Measurements from ENCODE around the gene WWOX.

Gene WWOX

DNA sequence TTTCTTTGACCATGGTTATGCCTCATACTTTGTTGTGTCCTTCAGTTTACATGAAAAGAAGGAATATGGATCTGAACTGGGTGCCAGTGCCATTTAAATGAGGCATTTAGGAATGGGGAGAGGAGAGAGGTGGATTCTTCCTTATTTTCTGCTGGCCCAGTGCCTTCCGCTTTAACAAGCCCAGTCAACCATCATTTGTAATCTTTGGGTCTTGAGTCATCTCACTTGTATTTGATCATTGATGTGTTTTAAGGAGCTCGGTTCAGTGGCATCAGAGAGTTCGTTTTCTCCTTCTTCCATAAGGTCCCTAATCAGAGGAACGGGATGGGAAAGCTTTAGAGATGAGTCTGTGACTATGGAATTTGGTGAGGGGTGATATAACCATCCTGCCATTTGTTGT, 334.9 kb downstream of the WWOX start:
- Histone ChIP-seq H3K27ac (ENCODE audit: low read length) (no peak overlapping the region), H3K36me3 (ENCODE audit: control insufficient read depth in 2 of 2, insufficient read depth in 2 of 2, low read length in 2 of 2) (peaks cover 0 to 3% of the 10 kb centered on the region in 2 donors), H3K4me3 (ENCODE audit: low read length in 2 of 2) (no peak overlapping the region), H3K9ac (ENCODE audit: low read length in 2 of 2) (no peak overlapping the region), H3K9me3 (ENCODE audit: control insufficient read depth in 2 of 2, low read length in 2 of 2) (no peaks in the 10 kb centered on the region), H3K27me3 (ENCODE audit: control insufficient read depth in 1 of 2, insufficient read depth in 2 of 2, low read length in 2 of 2) (no peaks in the 10 kb centered on the region), H3K4me1 (ENCODE audit: control insufficient read depth, insufficient read depth, low read length) (no peaks in the 10 kb centered on the region)

DNA sequence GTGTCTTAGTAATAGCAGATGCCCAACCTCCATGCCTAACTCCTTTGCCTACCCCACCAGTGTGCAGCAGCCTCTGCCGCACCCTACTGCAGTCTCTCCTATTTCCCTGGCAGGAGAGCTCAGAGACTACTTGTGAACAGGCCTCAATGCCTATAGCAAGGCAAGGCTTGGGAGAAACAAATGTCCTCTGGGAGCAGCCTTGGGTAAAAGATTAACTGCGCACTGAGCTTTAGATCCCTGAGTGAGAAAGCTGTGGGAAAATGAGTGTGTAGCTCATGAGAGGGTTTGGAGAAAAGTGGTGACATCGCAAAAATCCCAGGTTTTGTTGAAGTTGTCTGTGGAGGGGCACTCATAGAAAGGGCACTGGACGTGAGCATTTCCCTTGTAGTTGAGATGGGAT, 335.8 kb downstream of the WWOX start:
- Histone ChIP-seq H3K27ac (ENCODE audit: low read length) (no peak overlapping the region), H3K27me3 (ENCODE audit: control insufficient read depth in 1 of 2, insufficient read depth in 2 of 2, low read length in 2 of 2) (no peaks in the 10 kb centered on the region), H3K4me1 (ENCODE audit: control insufficient read depth, insufficient read depth, low read length) (no peaks in the 10 kb centered on the region), H3K9me3 (ENCODE audit: control insufficient read depth in 2 of 2, low read length in 2 of 2) (no peaks in the 10 kb centered on the region), H3K4me3 (ENCODE audit: low read length in 2 of 2) (no peak overlapping the region), H3K36me3 (ENCODE audit: control insufficient read depth in 2 of 2, insufficient read depth in 2 of 2, low read length in 2 of 2) (peaks cover 0 to 3% of the 10 kb centered on the region in 2 donors), H3K9ac (ENCODE audit: low read length in 2 of 2) (no peak overlapping the region)

DNA sequence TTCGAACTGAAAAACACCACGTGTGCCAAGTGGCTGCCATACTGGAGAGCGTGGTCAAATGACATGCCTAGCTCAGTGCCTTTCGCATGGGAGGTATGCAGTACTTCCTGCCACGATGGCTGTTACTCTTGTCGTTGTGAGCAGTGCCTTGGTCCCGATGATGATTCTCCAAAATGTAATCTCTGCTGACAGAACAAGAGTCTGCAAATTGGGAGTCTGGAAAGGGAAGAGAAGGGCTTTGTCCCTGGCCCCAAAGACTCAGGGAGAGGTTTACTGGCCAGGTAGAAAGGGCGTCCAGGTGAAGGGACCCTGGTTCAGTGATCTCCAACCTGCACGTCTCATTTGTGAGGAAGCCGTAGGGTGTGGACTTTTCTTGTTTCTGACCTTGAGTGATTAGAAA, 336.6 kb downstream of the WWOX start:
- Histone ChIP-seq H3K36me3 (ENCODE audit: control insufficient read depth in 2 of 2, insufficient read depth in 2 of 2, low read length in 2 of 2) (peaks cover 0 to 3% of the 10 kb centered on the region in 2 donors), H3K4me1 (ENCODE audit: control insufficient read depth, insufficient read depth, low read length) (no peaks in the 10 kb centered on the region), H3K9me3 (ENCODE audit: control insufficient read depth in 2 of 2, low read length in 2 of 2) (no peaks in the 10 kb centered on the region), H3K9ac (ENCODE audit: low read length in 2 of 2) (no peak overlapping the region), H3K4me3 (ENCODE audit: low read length in 2 of 2) (no peak overlapping the region), H3K27ac (ENCODE audit: low read length) (no peak overlapping the region), H3K27me3 (ENCODE audit: control insufficient read depth in 1 of 2, insufficient read depth in 2 of 2, low read length in 2 of 2) (no peaks in the 10 kb centered on the region)

DNA sequence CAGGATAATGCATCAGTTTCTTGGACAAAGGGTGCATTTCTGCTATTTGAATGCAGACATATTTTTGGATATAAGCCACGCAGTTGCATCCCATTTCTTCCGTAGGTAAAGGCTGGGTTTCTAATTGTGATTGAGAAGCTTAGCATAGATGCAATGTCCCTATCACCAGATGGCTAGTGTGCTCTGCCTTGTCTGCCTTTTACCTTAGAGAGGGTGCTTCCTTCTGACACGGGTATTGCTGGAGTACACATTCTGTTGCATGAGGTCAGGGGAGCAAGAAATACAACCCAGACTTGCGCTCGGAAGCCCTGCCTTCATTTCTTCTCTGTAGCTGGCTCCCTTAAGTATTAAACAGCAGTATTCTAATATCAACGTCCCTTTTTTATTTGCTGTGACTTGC, 337.4 kb downstream of the WWOX start:
- Histone ChIP-seq H3K4me1 (ENCODE audit: control insufficient read depth, insufficient read depth, low read length) (no peaks in the 10 kb centered on the region), H3K9me3 (ENCODE audit: control insufficient read depth in 2 of 2, low read length in 2 of 2) (no peaks in the 10 kb centered on the region), H3K9ac (ENCODE audit: low read length in 2 of 2) (no peak overlapping the region), H3K27me3 (ENCODE audit: control insufficient read depth in 1 of 2, insufficient read depth in 2 of 2, low read length in 2 of 2) (no peaks in the 10 kb centered on the region), H3K4me3 (ENCODE audit: low read length in 2 of 2) (no peak overlapping the region), H3K27ac (ENCODE audit: low read length) (no peak overlapping the region), H3K36me3 (ENCODE audit: control insufficient read depth in 2 of 2, insufficient read depth in 2 of 2, low read length in 2 of 2) (peaks cover 0 to 3% of the 10 kb centered on the region in 2 donors)

DNA sequence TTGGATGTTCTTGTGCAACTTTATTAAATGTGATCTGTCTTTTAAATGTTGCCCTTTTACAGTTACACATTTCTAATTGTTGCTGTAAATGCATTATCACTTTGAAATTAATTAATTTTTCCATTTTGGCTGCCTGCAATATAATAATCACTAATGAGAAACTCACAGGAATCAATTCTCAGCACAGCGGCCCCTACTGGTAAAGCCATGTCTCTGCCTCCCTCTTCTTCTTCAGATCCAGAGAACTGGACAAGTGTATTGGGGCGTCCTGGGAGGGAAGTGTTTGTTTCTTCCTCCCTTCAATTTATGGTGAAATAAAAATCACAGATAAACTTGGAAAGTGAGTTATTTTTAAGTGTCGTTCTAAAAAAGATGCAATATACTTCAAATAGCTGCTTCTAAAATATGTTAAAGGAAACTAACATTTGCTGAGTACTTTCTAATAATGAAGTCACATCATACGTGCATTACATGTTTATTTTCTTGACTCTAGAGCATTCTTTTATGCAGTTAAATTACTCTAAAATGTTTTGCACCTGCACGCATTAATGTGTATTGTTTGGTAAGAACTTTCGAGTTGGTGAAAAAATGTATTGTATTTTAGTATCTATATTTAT, 338.0 kb downstream of the WWOX start:
- Histone ChIP-seq H3K27ac (ENCODE audit: low read length) (no peak overlapping the region), H3K4me3 (ENCODE audit: low read length in 2 of 2) (no peak overlapping the region), H3K9ac (ENCODE audit: low read length in 2 of 2) (no peak overlapping the region), H3K27me3 (ENCODE audit: control insufficient read depth in 1 of 2, insufficient read depth in 2 of 2, low read length in 2 of 2) (no peaks in the 10 kb centered on the region), H3K9me3 (ENCODE audit: control insufficient read depth in 2 of 2, low read length in 2 of 2) (no peaks in the 10 kb centered on the region), H3K4me1 (ENCODE audit: control insufficient read depth, insufficient read depth, low read length) (no peaks in the 10 kb centered on the region), H3K36me3 (ENCODE audit: control insufficient read depth in 2 of 2, insufficient read depth in 2 of 2, low read length in 2 of 2) (peaks cover 0 to 2% of the 10 kb centered on the region in 2 donors)

DNA sequence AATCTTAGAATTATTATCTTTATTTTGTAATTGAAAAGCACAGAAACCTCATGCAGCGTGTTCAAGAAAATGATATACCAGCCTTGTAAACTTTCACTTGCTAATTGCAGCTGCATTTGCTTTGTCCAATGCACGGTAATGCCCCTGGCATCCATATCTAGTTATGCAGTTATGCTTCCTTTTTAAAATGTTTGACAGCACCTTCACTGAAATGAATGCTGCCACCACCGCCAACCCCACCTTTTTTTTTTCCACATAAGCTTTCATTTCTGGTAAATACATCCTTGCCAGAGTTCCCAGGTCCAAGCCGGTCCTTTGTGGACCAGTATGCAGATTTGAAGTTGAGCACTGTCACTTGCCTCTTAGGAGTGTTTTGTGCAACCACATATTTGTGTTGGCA, 338.8 kb downstream of the WWOX start:
- Histone ChIP-seq H3K4me3 (ENCODE audit: low read length in 2 of 2) (no peak overlapping the region), H3K27ac (ENCODE audit: low read length) (no peak overlapping the region), H3K9ac (ENCODE audit: low read length in 2 of 2) (no peak overlapping the region), H3K4me1 (ENCODE audit: control insufficient read depth, insufficient read depth, low read length) (no peaks in the 10 kb centered on the region), H3K9me3 (ENCODE audit: control insufficient read depth in 2 of 2, low read length in 2 of 2) (no peaks in the 10 kb centered on the region), H3K27me3 (ENCODE audit: control insufficient read depth in 1 of 2, insufficient read depth in 2 of 2, low read length in 2 of 2) (no peaks in the 10 kb centered on the region), H3K36me3 (ENCODE audit: control insufficient read depth in 2 of 2, insufficient read depth in 2 of 2, low read length in 2 of 2) (no peaks in the 10 kb centered on the region)

DNA sequence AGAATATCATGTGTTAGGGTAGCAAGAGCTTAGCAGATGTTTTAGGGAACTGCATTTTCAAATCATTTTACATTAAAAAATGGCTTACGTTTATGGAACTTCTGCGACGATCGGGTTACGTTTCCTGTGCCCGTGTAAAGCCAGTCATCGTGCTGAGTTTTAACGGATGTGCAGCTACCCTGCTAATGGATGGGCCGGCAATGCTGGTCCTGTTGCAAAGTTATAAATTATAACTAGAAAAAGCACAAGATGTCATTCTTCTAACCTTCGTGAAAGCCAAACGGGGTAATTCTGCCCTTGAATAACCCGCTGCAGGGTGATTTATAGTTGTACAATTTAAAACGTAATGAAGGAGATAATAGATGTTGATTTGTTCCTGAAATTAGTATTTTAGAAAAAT, 339.2 kb downstream of the WWOX start:
- Histone ChIP-seq H3K27ac (ENCODE audit: low read length) (no peak overlapping the region), H3K36me3 (ENCODE audit: control insufficient read depth in 2 of 2, insufficient read depth in 2 of 2, low read length in 2 of 2) (no peaks in the 10 kb centered on the region), H3K9ac (ENCODE audit: low read length in 2 of 2) (no peak overlapping the region), H3K9me3 (ENCODE audit: control insufficient read depth in 2 of 2, low read length in 2 of 2) (no peaks in the 10 kb centered on the region), H3K4me3 (ENCODE audit: low read length in 2 of 2) (no peak overlapping the region), H3K4me1 (ENCODE audit: control insufficient read depth, insufficient read depth, low read length) (no peaks in the 10 kb centered on the region), H3K27me3 (ENCODE audit: control insufficient read depth in 1 of 2, insufficient read depth in 2 of 2, low read length in 2 of 2) (no peaks in the 10 kb centered on the region)

DNA sequence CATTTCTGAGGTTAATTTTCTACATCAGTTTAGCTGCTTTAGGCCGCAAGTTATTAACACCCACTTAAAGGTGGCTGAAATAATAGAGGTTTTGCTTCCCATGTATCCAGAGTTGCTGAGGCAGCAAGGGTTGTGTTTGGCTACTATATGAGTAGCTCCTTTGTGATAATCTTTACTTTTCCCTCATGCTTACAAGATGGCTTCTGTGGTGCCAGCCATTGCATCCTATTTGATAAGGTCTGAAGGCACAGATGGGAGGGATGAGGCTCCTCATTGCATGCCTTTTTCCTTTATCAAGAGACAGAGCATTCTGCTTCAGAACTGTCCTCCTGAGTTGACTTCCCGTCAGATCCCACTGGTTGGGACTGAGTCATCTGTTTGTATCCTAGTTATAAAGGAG, 340.2 kb downstream of the WWOX start:
- no peaks in the 10 kb centered on the region for H3K27me3 ChIP-seq (ENCODE audit: control insufficient read depth in 1 of 2, insufficient read depth in 2 of 2, low read length in 2 of 2)
- no peak overlapping the region for H3K9ac ChIP-seq (ENCODE audit: low read length in 2 of 2)
- H3K36me3 ChIP-seq (ENCODE audit: control insufficient read depth in 2 of 2, insufficient read depth in 2 of 2, low read length in 2 of 2), result no peaks in the 10 kb centered on the region
- H3K9me3 ChIP-seq (ENCODE audit: control insufficient read depth in 2 of 2, low read length in 2 of 2), result no peaks in the 10 kb centered on the region
- H3K4me3 ChIP-seq (ENCODE audit: low read length in 2 of 2), result no peak overlapping the region
- no peaks in the 10 kb centered on the region for H3K4me1 ChIP-seq (ENCODE audit: control insufficient read depth, insufficient read depth, low read length)
- no peak overlapping the region for H3K27ac ChIP-seq (ENCODE audit: low read length)

DNA sequence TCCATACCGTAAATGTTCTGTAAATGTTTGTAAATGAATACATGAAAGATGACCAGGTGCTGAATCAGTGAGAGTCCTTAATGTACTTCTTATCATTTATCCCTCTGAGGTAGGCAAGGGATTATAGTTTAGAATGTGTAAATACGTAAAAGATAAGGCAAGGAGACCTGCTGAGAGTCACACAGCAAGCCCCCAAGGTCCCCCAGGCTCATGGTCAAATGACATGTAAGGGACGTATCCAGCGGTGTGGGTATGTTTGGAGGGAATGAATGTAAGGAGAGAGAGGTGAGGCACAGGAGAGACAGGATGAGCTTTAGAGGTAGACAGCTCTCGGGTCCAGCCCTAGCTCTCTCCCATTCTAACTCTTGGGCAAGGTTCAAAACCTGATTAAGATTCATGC, 341.8 kb downstream of the WWOX start:
- no peaks in the 10 kb centered on the region for H3K9me3 ChIP-seq (ENCODE audit: control insufficient read depth in 2 of 2, low read length in 2 of 2)
- H3K27me3 ChIP-seq (ENCODE audit: control insufficient read depth in 1 of 2, insufficient read depth in 2 of 2, low read length in 2 of 2), result no peaks in the 10 kb centered on the region
- H3K9ac ChIP-seq (ENCODE audit: low read length in 2 of 2), result no peak overlapping the region
- no peaks in the 10 kb centered on the region for H3K4me1 ChIP-seq (ENCODE audit: control insufficient read depth, insufficient read depth, low read length)
- no peak overlapping the region for H3K27ac ChIP-seq (ENCODE audit: low read length)
- no peak overlapping the region for H3K4me3 ChIP-seq (ENCODE audit: low read length in 2 of 2)
- H3K36me3 ChIP-seq (ENCODE audit: control insufficient read depth in 2 of 2, insufficient read depth in 2 of 2, low read length in 2 of 2), result no peaks in the 10 kb centered on the region

DNA sequence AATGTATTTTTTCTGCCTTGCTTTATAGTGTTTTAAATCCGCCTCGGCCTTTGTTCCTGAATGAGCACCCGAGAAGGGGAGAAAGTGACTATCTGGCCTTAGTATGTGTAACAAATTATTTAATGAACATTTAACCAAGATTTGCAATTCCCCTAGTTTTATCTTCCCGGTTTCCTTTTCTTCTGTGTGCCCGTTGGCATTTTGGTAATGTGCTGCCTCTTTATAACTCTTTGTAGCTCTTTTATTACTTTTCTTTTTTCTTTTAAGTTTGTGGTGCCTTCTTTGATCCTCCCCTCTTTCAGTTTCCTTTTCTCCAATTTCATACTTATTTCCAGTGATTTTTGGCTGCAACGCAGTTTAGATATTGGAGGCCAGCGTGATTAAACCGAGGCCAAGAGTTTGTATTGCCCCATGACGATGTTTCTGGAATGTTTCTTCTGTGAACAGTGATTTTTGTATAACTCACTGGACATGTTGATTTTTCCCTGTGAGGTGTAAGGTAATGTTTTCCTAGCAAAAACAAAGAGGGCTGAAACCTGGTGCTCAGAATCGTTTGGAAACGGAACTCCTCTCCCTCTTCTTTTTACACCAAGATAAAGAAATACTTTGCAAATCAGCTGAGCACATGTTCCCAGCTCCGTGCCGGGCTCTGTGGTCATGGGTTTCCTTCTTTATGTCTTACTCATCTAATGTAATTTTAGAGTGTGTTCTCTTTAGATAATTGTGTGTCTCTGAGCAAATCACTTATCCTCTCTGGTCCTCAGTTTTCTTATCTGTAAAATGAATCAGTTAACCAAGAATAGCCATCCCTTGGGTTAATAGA, 344.3 kb downstream of the WWOX start:
- Histone ChIP-seq H3K27ac (ENCODE audit: low read length) (no peak overlapping the region), H3K4me3 (ENCODE audit: low read length in 2 of 2) (no peak overlapping the region), H3K9ac (ENCODE audit: low read length in 2 of 2) (no peak overlapping the region)

DNA sequence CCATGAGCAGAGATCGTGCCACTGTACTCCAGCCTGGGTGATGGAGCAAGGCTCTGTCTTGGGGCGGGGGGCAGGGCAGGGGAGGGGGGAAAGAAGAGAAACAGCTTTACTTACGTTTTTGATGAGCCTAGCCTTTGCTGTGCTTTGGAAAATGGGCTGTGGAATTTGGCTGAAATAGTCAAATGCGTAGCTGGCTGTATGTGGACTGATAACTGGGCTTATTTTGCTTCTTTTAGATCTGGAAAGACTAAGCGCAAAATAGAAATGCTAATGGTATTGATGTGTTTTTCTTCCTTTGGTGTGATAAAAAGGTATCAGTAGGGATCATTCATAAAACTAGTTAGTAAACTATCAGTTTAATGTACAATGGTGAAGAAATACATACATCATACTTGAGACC, 346.4 kb downstream of the WWOX start:
- H3K9ac ChIP-seq (ENCODE audit: low read length in 2 of 2), result no peak overlapping the region
- no peak overlapping the region for H3K4me3 ChIP-seq (ENCODE audit: low read length in 2 of 2)
- H3K4me1 ChIP-seq (ENCODE audit: control insufficient read depth, insufficient read depth, low read length), result no peaks in the 10 kb centered on the region
- H3K9me3 ChIP-seq (ENCODE audit: control insufficient read depth in 2 of 2, low read length in 2 of 2), result no peaks in the 10 kb centered on the region
- no peaks in the 10 kb centered on the region for H3K27me3 ChIP-seq (ENCODE audit: control insufficient read depth in 1 of 2, insufficient read depth in 2 of 2, low read length in 2 of 2)
- no peaks in the 10 kb centered on the region for H3K36me3 ChIP-seq (ENCODE audit: control insufficient read depth in 2 of 2, insufficient read depth in 2 of 2, low read length in 2 of 2)
- no peak overlapping the region for H3K27ac ChIP-seq (ENCODE audit: low read length)

More for the DNA sequence above, 344.3 kb downstream of the WWOX start:
- H3K27me3 ChIP-seq (ENCODE audit: control insufficient read depth in 1 of 2, insufficient read depth in 2 of 2, low read length in 2 of 2), result no peaks in the 10 kb centered on the region
- no peaks in the 10 kb centered on the region for H3K9me3 ChIP-seq (ENCODE audit: control insufficient read depth in 2 of 2, low read length in 2 of 2)
- no peaks in the 10 kb centered on the region for H3K4me1 ChIP-seq (ENCODE audit: control insufficient read depth, insufficient read depth, low read length)
- H3K36me3 ChIP-seq (ENCODE audit: control insufficient read depth in 2 of 2, insufficient read depth in 2 of 2, low read length in 2 of 2), result no peaks in the 10 kb centered on the region
